Iris pigment epithelial cell (primary cell): ENCODE data around the gene BCL11B.
A peak's percentile ranks its signal among the peaks of the same experiment; 100 is the strongest.

Experiments used
- DNase-seq: peaks from one replicate; pipeline ENCODE4 v3.0.0-alpha.2; 2011; ENCODE audit warnings: low read depth

The BCL11B gene

DNA sequence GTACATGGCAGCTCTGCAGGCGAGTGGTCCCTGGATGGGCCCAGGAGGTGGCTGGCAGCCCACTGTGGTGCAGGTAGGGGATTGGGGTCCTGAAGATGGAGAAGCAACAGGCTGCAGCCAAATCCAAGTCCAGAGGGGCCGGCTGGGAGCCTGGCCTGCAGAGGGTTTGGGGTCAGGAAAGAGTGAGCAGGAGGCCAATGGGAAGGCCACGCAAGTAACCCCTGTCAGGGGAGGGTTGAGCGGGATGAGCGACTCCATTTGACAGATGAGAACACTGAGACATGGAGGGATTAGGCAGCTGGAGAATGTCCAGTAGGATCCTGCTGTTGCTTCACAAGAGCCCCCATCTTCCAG, 136.0 kb downstream of the BCL11B start:
- DNase-seq, result no peak

DNA sequence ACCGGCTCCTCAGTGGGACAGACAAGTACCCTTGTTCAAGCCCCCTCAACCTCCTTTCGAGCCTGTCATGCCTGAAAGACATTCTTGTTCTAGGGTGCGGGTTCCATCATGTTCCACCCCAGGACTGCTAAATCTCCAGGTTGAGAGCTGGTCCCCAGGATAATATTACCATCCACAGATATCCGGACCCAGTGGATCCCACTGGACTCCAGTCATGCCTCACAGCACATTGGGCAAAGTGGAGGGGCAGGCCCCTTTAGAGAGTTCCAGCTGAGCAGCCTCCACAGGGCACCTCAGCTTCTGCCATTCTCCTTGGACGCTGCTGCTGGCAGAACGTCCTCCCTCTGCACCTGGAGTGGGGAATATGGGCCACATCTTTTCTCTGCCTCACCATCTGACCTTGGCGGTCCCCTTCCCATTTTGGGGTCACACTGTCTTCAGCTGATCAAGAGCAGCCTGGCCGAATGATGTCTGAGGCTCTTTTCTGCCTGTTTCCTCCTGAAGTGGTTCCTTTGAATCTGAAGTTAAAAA, 137.4 kb downstream of the BCL11B start:
- DNase-seq, result no peak

DNA sequence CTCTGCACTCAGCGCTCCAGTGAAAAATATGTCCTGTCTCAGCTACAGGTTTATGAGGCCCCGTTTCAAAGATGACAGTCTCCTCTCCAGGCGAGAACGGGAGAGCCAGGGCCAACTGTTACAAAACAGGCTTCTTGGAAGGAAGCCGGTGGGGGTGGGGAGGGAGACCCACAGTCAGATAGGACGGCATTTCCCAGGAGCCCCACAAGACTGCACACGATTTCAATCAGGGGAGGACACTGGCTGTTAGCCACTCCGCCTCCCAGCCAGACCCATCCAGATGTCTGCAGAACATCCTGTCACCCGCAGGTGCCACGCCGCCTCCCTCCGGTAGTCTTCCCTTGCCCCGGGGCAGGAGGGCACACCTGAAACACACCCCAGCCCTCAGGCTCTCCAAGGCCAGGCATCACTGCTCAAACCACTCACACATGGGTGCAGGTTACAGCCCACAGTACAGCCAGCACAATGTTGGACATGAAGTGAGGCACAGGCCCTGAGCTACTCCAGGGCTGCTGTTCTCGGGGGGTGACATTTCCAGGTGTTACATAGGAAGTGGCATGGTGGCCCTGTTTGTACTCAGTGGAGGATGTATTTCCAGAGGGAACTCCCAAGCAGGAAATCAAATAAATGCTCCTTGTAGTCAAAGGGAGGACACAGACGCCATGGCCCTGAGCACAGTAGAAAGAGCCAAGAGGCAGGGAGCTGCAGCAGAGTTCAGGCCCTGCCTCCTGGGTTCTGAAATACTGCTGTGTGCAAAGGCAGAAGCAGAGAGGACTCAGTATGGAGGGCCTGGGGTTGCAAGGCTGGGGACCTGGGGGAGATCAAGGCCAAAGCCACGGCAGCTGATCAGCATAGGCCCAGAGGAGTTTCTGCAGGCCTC, 138.1 kb downstream of the BCL11B start:
- DNase-seq, result no peak

DNA sequence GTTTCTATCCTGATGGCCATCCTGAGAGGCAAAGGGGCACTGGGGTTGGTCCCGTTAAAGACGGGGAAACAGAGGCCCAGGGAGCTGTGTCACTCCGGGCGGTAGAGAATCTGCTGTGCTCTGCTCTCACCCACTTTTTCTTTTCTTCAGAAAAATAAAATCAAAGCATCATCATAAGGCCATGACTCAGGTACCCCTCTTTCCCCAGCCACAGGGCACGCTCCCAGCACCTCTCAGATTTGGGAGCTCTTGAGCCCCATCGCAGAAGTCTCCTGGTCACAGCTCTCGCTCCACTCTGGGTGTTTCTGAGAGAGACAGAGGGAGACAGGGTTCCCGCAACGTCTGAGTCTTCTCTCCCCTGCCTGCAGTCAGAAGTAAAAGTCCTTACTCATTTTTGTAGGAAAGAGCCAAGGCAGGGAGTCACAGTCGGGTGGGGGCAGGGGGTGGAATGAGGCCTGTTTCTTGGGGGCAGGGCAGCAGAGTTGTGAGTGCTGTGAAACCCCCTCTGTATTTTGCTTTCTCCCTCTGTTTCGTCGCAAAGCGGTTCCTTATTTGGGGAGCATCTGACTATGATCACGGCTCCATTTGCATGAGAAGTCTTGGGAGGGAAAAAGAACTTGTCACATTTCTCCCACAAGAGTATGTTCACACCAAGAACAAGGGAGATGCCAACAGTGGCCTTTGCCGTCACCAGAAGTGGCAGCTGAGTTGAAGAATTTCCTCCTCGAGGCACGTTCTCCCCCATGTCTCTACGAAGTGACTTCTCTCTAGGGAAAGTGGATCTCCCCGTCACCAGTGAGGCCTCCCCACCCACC, 139.0 kb downstream of the BCL11B start:
- no peak for DNase-seq

DNA sequence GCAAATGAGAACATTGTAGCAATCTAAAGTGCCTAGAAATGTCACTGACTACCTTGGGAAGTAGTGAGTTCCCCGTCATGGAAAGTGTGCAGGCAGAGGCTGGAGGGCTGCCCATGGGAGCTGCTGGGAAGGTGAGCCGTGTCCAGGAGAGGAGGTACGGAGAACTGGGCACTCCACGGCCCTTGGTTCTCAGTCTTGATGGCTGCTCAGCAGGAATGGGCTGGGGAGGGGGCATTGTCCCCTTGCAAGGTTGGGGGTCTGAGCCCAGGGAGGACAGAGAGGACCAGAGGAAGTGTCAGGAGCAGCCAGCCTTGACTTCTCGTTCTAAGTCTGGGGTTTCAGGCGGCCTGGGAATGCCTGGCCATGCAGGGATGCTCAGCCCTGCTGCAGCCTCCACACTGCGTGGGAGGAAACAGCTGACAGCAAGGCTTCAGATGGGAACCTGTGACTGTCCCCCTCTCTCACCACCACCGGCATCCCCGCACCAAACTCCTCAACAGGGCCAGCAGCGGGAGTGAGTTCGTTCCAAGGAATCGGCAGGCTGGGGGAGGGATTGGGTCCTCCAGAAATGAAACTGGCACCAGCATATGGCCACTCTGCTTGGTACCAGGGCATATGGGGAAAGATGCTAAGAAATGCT, 140.2 kb downstream of the BCL11B start:
- no peak for DNase-seq

DNA sequence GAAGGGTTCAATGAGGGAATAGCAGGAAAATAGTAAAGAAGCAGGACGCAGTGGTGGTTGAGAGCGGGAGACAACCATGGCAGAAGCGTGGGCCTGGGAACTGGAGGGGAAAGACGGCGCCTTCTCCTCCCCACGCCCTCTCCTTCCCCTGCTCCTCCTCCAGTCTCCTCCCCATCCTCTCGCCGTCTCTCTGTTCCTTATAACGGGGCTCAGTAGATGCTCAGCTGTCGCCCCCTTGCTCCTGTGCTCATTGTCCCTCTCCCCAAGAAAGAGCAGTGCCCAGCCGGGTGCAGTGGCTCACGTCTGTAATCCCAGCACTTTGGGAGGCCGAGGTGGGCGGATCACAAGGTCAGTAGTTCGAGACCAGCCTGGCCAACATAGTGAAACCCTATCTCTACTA, 142.0 kb downstream of the BCL11B start:
- no peak for DNase-seq

DNA sequence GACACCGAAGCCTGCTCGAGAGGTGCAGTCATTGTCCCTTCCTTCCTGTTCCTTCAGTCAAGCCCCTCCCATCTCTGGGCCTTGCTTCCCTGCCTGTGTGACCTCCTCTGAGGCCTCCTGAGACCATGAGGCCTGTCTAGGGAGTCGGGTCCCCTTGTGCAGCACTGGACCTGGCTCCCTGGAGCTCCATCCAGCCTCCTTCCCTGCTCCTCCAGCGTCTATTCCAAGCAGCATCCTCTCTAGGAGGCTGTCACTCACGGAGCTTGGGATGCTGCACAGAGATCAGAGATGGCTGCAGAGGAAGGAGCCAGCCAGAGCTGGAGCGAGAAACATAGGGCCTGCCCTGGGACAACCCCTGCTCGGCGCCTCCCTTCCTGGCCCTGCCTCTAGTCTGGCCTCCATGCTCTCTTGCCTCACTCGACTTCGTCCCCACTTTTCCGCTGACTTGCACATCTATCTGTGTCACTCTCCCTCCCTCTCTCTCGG, 142.7 kb downstream of the BCL11B start:
- no peak for DNase-seq

DNA sequence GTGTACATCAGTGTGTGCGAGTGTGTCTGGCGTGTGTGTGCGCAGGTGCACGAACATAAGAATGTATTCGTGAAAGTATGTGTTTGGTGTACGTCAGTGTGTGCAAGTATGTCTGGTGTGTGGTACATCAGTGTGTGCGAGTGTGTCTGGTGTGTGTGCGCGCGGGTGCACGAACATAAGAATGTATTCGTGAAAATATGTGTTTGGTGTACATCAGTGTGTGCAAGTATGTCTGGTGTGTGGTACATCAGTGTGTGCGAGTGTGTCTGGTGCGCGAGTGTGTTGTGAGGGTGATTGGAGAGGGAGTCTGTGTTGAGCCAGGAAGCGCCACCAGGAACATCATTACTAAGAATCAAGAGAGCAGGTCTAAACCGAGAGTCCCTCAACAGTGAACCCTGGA, 143.8 kb downstream of the BCL11B start:
- no peak for DNase-seq

DNA sequence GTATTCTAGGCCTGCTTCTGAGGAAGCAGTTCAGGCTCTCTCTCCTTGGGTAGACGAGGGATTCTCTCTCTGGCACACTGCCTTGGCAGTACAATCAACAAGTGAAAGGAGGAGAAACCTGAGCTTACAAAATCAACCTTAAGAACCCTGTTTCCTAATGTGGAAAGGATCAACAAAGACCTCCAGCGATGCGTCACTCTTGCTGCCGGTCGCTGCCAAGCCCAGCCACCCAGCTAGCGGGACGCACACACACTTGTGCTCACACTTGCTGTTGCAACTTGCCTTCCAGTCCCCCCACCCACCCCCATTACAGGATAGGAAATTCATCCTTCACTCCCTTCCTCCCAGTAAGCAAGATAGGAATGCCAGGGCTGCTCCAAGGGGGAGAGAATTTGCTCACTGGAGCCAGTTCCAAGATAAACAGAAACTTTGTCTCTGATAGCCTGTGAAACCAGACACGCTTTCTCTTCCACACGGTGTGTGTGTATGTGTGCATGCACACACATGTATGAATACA, 144.3 kb downstream of the BCL11B start:
- peak; percentile 12 for DNase-seq

DNA sequence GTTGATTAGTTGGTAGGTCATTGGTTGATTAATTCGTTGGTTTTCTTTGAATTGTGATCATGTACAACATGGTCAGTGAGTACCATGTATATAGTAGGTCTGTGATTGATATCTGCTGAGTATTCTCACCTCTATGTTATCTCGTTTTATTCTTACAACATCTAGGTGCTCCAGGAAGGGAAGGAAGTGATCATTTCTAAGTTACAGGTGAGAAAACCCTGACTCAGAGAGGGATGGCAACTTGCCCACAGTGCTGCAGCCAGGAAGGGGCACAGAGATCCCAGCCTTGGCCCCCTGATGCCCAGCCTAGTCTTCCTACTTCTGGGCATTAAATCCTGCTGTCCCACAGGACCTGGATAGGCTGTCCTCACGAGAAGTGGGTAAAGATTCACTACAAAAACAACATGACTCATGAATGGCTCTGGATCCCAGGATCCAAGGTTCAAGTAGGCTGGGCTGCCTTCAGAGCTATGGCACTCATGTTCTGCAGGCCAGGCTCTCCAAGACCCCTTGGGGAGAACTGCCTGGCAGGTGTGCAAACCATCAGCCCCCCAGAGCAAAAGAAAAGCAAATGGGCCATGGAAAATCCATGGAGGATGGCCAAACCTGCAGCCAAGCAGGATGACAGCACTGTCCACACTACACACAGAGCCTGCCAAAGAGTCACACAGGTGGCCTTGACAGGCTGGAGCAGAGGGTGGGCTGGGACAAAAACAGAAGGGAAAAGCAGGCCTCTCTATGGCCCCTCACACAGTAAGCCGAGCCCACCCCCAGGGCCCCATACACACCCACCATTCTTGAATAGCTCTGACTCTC, 146.2 kb downstream of the BCL11B start:
- no peak for DNase-seq

DNA sequence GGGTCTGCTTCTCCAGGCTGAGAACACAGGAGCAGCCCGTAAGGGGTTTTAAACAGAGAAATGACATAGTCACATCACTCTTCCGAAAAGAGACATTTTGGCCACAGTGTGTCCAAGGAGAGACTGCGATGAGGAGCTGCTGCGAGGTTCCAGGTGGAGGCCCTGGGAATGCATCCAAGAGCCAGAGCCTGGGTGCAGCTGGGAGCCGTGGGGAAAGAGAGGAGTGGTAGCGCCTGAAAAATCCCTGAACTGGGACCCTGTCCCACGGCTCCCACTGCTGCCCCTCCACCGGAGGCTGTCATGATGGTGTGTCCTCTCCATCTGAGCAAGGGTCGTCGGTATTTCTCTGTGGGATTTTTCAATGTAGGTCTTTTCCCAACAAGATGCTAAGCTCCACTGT, 146.9 kb downstream of the BCL11B start:
- DNase-seq, result no peak

DNA sequence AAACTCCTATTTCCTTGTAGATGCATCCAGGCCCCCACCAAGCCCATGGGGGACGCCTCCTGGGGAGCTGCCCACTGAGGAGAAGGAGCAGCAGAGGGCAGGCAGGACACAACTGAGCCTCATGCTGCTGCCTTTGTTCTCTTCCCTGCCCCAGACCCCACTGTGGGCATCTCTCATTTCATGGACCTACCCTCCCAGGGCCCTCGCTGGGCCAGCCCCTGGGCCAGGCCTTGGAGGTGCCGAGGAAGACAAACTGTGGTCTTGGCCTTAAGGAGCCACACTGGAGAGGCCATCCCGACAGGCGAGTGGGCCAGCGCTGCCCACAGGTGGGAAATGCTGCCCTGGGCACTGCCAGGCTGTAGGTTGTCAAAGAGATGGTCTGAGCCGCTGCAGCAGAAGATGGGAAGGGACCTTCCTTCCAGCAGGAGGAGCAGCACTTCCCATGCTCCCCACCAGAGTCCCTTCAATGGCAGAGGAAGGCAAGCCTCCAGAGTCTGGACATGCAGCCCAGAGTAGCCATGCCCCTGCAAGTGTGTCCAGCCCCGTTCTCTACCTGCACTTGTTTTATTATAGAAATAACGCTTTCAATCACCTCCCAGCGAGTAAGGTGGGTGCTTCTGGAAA, 147.4 kb downstream of the BCL11B start:
- DNase-seq, result no peak

DNA sequence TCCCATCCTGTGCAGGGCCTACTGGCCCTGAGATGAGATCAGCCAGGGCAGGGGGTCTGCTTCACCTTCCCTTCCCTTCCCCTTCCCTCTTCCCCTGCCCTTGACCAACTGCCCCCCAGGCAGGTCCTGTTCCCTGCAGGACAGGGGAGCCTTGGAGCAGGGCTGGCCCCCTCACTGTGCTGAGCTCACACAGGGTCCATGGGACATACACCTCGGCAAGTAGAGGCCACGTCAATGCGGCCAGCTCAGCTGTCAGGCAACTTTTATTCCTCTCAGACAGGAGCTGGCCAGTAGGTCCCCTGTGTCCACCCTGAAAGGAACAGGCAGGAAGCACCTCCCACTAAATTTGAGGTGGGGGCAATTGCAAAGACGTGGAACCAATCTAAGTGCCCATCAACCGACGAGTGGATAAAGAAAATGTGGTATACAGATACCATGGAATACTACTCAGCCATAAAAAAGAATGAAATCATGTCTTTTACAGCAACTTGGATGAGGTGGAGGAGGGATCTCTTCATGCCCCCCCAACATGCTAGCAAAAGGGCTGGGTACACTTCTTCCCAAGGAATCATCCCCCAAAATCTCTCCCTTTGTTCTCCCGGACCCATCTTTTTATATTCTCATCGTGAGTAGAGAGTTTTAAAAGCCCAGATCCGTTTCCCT, 148.7 kb downstream of the BCL11B start:
- DNase-seq, result no peak

DNA sequence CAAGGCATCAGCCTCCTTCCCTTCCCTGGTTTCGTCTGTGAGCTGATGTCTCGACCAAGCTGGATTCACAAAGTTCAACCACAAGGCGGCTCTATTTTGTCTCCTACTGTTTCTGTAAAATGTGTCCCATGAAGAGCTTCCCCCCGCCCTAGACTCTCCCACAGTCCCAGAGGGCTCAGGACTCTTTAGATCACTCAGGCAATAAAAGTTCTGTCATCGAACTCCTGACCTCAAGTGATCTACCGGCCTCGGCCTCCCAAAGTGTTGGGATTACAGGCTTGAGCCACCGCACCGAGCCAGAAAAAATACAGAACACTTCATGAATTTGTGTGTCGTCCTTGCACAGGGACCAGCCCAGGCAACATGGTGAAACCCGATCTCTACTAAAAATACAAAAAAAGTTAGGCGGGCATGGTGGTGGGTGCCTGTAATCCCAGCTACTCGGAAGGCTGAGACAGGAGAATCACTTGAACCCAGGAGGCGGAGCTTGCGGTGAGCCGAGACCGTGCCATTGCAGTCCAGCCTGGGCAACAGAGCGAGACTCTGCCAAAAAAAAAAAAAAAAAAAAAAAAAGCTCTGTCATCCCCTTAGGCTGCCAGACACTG, 149.4 kb downstream of the BCL11B start:
- no peak for DNase-seq

DNA sequence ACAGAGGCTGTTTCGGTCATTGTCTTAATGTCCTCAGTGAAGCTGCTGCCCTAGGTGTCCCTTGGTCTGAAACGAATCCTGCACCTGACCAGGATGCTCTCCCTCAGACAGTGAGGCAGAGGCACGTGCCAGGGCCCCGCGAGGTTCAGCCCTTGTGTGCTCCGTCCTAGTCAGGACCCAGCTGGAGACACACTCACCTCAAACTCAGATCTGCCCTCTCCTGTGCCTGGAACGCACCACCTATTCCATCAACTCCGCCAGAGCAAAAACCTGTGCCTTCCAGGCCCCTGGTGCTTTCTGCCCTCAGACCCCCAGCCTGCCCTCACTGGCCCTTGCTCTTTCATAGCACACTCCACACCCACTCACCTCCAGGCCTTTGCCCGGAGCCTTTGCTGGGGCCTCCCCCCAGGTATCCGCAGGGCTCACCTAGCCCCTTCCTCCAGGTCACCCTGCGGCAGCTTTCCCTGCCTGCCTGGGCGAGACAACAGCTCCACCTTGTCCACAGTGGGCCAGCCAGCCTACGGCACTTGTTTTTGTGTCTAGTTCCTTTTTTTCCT, 150.6 kb downstream of the BCL11B start:
- DNase-seq, result no peak

DNA sequence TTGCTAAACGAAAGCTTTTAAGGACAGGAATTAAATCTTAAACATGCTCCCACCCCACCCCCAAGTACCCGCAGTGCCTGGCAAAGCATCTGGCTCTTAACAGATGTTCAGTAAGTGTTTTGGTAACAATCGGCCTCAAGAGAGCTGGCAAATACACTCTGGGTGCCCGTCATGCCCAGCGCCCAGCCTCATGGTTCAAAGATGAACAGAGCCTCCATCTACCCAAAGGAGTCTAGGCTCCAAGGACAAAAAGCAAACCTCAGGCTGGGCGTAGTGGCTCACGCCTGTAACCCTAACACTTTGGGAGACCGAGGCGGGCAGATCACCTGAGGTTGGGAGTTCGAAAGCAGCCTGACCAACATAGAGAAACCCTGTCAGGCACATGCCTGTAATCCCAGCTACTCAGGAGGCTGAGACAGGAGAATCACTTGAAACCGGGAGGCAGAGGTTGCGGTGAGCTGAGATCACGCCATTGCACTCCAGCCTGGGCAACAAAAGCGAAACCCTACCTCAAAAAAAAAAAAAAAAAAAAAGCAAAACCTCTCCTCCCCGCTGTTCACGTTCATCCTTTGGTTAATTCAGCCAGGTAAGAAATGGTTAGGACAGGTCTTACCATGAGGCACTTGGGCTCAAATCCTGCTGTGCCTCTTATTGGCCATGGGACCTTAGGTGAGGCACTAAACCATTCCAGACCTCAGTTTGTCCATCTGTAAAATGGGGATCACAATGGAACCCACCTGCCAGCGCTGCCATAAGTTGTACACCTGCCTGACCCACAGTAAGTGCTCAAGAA, 151.3 kb downstream of the BCL11B start:
- DNase-seq, result no peak

DNA sequence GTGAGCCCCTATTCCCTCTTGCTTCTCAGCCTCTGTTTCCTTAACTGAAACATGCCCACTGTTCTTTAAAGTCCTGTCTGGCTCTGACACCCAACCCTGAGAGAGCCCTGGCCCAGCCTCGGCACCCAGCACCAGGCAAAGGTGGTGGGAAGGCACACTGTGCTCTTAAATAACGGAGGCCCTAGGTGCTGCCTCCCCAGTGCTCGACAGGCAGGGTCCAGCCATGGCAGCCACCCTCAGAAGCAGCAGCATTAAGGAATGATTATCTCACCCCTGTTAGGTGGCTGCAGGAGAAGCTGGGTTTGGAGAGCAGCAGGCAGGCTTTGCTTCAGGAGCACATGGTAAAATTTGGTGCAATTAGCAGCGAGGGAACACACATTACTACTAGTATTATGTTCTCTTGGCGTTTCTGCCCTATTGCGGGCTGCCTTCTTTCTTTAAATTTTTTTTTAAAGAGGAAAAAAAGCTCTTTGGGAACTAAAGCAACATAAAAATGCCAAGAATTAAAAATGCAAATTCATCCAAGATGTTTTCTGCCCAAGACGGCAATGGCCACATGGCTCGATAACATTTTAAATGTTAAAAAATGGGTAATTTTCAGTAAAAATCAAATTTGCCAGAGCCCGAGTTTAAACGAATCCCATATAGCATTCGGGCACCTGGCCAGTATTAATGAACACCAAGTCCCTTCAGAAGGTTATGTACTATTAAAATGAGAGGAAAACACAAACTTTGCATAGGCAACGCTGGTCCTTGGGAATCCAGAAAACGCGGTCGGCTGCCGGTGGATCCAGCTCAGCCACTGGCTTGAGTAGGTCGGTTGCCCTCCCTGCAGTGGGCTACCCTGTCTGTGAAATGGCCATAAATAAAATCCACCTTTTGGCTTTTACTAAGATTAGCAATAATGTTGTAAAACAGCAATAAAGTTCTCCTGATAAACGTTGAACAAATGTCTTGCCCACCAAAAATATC, 152.2 kb downstream of the BCL11B start:
- no peak for DNase-seq
